Tibial artery (tissue), 4 donors: ENCODE measurements around the gene RGS8.

Experiments
- DNase-seq, 2 donors: peaks; one replicate each; pipeline ENCODE4 v3.0.0-alpha.2; 2019
- H3K27ac ChIP-seq, 2 donors: fragments of 200-600 bp; sonication (generic) in 1 of 2; 1 replicate in 1 of 2; 2 replicates in 1 of 2; pipeline ENCODE4 v1.5.1; 2018 to 2019; ENCODE audit warnings: mild to moderate bottlenecking in 1 of 2
- H3K27me3 ChIP-seq, 2 donors: fragments of 200-600 bp; sonication (generic) in 1 of 2; one replicate each; pipeline versions ENCODE4 v1.5.1 to v1.6.0; 2016 to 2019
- H3K36me3 ChIP-seq, 3 donors: fragments of 200-600 bp; sonication (generic) in 2 of 3; one replicate each; pipeline ENCODE4 v1.5.1; 2016 to 2019; ENCODE audit warnings: mild to moderate bottlenecking in 2 of 3
- H3K4me1 ChIP-seq, 4 donors: fragments of 200-600 bp; sonication (generic) in 2 of 4; 1 replicate in 3 of 4; 2 replicates in 1 of 4; pipeline ENCODE4 v1.5.1; 2016 to 2019
- H3K4me3 ChIP-seq, 2 donors: fragments of 200-600 bp; sonication (generic) in 1 of 2; 1 replicate in 1 of 2; 2 replicates in 1 of 2; pipeline ENCODE4 v1.5.1; 2018 to 2019; ENCODE audit warnings: mild to moderate bottlenecking in 2 of 2
- H3K9me3 ChIP-seq, 3 donors: fragments of 200-600 bp; sonication (generic) in 1 of 3; one replicate each; pipeline ENCODE4 v1.5.1; 2016 to 2019
- intact Hi-C: fragments of 100-400 bp; cut with DNase I; formaldehyde crosslinking; loops from one replicate; pipeline ENCODE4 v1.15.0; 2023; ENCODE audit warnings: low total_unique reads
- TF ChIP-seq, protein P1 (sequence below), 2 experiments: fragments of 200-600 bp in 1 of 2; fragments of 450-650 bp in 1 of 2; IDR thresholded peaks; one replicate each; pipeline ENCODE4 v1.5.1; 2017 to 2019; ENCODE audit warnings: antibody characterized with exemption in 2 of 2, mild to moderate bottlenecking in 1 of 2, moderate library complexity in 1 of 2

RGS8 gene

DNA sequence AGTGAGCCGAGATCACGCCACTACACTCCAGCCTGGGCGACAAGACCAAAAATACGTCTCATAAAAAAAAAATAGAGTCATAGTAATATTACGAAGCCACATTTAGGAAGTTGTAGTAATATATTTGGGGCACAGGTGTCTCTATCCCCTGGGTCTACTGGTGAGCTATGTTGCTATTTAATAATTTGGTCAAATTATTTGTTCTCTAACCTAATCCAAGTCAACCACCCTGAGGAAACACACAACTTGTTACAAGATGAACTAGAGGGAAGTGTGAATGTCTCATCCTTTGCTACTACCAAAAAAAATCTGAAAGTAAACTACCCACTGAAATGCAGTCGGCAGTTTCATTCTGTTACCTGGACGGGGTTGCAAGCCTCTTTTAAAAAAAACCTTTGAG lies 35.3 kb downstream of the RGS8 start:
- Histone ChIP-seq H3K27me3 (no peaks in the 10 kb centered on the region), H3K36me3 (no peaks in the 10 kb centered on the region), H3K4me3 (no peak overlapping the region), H3K9me3 (no peaks in the 10 kb centered on the region), H3K27ac (no peak overlapping the region), H3K4me1 (no peaks in the 10 kb centered on the region)
- intact Hi-C loops, result no loop called here
- no peak for DNase-seq
- TF ChIP-seq, protein P1, sequence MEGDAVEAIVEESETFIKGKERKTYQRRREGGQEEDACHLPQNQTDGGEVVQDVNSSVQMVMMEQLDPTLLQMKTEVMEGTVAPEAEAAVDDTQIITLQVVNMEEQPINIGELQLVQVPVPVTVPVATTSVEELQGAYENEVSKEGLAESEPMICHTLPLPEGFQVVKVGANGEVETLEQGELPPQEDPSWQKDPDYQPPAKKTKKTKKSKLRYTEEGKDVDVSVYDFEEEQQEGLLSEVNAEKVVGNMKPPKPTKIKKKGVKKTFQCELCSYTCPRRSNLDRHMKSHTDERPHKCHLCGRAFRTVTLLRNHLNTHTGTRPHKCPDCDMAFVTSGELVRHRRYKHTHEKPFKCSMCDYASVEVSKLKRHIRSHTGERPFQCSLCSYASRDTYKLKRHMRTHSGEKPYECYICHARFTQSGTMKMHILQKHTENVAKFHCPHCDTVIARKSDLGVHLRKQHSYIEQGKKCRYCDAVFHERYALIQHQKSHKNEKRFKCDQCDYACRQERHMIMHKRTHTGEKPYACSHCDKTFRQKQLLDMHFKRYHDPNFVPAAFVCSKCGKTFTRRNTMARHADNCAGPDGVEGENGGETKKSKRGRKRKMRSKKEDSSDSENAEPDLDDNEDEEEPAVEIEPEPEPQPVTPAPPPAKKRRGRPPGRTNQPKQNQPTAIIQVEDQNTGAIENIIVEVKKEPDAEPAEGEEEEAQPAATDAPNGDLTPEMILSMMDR (IDR thresholded peaks at IDR 0.05), result no peak

DNA sequence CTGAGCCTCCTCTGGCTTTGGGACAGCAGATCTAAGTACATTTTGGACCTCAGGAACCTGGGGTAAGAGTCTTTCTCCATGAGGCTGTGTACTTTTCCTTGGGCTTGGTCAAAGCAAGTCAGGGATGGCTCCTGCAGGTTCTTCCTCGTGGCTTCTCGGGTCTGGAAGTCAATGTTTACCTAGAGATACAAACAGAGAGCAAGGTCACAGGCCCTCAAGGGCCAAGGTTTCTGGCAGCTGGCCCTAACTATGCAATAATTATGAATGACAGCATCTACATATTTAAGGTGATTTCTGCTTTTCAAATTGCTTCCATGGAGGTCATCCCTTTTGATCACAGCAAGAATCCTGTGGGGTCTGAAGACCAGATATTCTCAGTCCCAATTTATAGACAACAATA lies 37.6 kb downstream of the RGS8 start:
- Histone ChIP-seq H3K27me3 (no peaks in the 10 kb centered on the region), H3K9me3 (no peaks in the 10 kb centered on the region), H3K4me1 (no peaks in the 10 kb centered on the region), H3K36me3 (no peaks in the 10 kb centered on the region), H3K4me3 (no peak overlapping the region), H3K27ac (no peak overlapping the region)
- TF ChIP-seq, protein P1 (IDR thresholded peaks at IDR 0.05), result no peak
- intact Hi-C loops, result no loop called here
- no peak for DNase-seq

DNA sequence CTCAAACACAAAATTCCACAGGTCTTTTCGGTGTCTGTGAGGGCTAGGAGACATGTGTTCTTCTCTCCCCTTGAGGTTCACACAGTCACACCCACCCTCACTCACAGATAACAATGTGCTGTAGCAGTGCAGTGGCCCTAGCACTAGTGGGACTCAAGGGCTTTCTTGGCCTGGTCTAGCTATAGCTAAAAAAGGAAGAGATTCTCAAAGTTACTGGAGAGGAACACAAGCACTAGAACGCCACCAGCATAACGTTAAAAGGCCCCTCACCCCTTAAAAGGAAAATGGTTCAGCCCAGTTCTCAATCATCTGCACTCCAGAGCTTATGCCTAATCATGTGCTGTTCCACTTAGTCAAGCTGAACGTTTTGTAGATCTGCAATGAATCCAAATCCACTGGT lies 39.5 kb downstream of the RGS8 start:
- Histone ChIP-seq H3K9me3 (no peaks in the 10 kb centered on the region), H3K4me1 (no peaks in the 10 kb centered on the region), H3K36me3 (no peaks in the 10 kb centered on the region), H3K27ac (no peak overlapping the region), H3K4me3 (no peak overlapping the region), H3K27me3 (no peaks in the 10 kb centered on the region)
- intact Hi-C loops, result no loop called here
- TF ChIP-seq, protein P1 (IDR thresholded peaks at IDR 0.05), result no peak
- DNase-seq, result no peak

DNA sequence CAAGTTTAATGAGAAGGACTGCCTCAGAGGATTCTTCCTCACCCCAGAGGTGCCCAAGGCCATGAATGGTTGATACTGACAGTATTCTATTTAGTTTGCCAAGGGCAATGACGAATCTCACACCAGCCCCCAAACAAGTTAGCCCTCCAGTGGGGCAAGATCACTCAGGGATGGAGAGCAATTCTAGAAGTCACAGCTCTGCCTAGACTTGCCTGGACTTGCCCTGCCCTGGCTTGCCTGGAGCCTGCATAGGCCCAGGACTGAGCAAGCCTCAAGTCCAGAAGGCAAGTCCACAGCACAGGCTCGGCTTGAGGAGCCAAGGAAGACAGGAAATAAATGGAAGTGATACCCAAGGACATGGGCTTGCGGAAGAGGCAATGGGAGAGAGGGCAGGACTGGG lies 40.7 kb downstream of the RGS8 start:
- Histone ChIP-seq H3K27me3 (no peaks in the 10 kb centered on the region), H3K4me1 (no peaks in the 10 kb centered on the region), H3K27ac (no peak overlapping the region), H3K36me3 (no peaks in the 10 kb centered on the region), H3K4me3 (no peak overlapping the region), H3K9me3 (no peaks in the 10 kb centered on the region)
- TF ChIP-seq, protein P1 (IDR thresholded peaks at IDR 0.05), result no peak
- intact Hi-C loops, result no loop called here
- DNase-seq, result no peak

DNA sequence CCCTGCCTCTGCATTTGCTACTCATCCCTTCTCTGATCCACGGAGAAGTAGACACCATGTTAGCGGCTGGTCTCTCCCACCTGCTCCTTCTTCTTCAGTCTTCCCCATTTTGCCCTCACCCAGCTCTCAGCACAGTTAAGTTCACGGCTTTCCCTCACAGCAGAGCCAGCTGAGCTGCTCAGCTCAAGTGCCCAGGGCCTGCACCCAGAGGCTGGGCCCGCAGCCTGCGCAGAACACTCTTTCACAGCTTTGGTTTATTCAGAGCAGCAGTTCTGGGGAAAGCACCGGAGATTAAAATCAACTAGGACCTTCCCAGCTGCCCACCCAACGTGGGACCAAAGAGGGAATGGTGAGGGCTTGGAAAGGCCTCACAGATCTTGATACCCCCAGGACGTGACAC lies 41.9 kb downstream of the RGS8 start:
- Histone ChIP-seq H3K4me3 (no peak overlapping the region), H3K9me3 (no peaks in the 10 kb centered on the region), H3K36me3 (no peaks in the 10 kb centered on the region), H3K27me3 (no peaks in the 10 kb centered on the region), H3K27ac (no peak overlapping the region), H3K4me1 (no peaks in the 10 kb centered on the region)
- no peak for DNase-seq
- intact Hi-C loops, result no loop called here
- TF ChIP-seq, protein P1 (IDR thresholded peaks at IDR 0.05), result no peak

DNA sequence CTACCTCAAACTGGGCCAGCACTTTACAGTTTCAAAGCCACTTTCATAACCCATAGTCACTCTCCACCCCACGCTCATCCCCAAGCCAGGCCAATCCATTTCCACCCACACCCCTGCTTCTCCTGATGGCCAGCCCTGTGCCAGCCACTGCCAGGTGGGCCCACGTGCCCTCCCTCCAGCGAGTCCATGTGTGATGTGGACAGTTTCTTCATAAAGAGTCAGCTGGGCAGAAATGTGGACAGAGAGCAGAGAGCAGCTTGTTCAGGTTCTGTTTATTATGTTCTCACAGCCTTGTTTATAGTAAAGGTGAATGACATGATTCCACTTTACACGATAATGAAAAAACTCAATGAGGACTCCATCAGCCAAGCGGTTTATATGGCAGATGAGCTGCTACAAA lies 42.8 kb downstream of the RGS8 start:
- H3K27me3 ChIP-seq, result no peaks in the 10 kb centered on the region

More for the DNA sequence above, 42.8 kb downstream of the RGS8 start:
- Histone ChIP-seq H3K27ac (no peak overlapping the region), H3K9me3 (no peaks in the 10 kb centered on the region), H3K36me3 (no peaks in the 10 kb centered on the region), H3K4me1 (no peaks in the 10 kb centered on the region), H3K4me3 (no peak overlapping the region)
- no peak for DNase-seq
- intact Hi-C loops, result no loop called here
- TF ChIP-seq, protein P1 (IDR thresholded peaks at IDR 0.05), result no peak
